GM12875 (cell line): Measurements from ENCODE around the gene SAMD11.
"Not testable (repeated sequence)": the region's sequence is repeated elsewhere in the genome, so short reads cannot be mapped to it uniquely, and the experiment has no call there.

Experiments
- H3K4me3 ChIP-seq: one replicate; pipeline ENCODE4 v1.5.1; 2011; ENCODE audit warnings: low read depth, low read length, control low read depth
- CTCF ChIP-seq: IDR thresholded peaks from 2 replicates; pipeline ENCODE4 v1.5.1; 2011; ENCODE audit warnings: low read depth, mild to moderate bottlenecking, control low read depth, inconsistent platforms, low read length, moderate library complexity, borderline replicate concordance; ENCODE audit not compliant: insufficient read depth

The SAMD11 gene

GRCh38 chr1:972726-973458, 49.2 kb downstream of the SAMD11 start:
- no peak overlapping the region for H3K4me3 ChIP-seq
- no peak for TF ChIP-seq CTCF

GRCh38 chr1:973459-974292, 50.0 kb downstream of the SAMD11 start:
- no peak overlapping the region for H3K4me3 ChIP-seq
- no peak for TF ChIP-seq CTCF

GRCh38 chr1:974293-974640, 50.5 kb downstream of the SAMD11 start:
- TF ChIP-seq CTCF, result no peak
- no peak overlapping the region for H3K4me3 ChIP-seq

GRCh38 chr1:974687-975328, 51.1 kb downstream of the SAMD11 start:
- TF ChIP-seq CTCF, result no peak

GRCh38 chr1:975365-975764, 51.6 kb downstream of the SAMD11 start:
- H3K4me3 ChIP-seq, result no peak overlapping the region
- no peak for TF ChIP-seq CTCF

More at GRCh38 chr1:974687-975328, 51.1 kb downstream of the SAMD11 start:
- H3K4me3 ChIP-seq, result no peak overlapping the region

- peak; percentile 48 for TF ChIP-seq CTCF
- no peak overlapping the region for H3K4me3 ChIP-seq
Measured at GRCh38 chr1:975896-976683, 52.4 kb downstream of the SAMD11 start.

- H3K4me3 ChIP-seq, result not testable (repeated sequence)
Measured at GRCh38 chr1:976791-977190, 53.1 kb downstream of the SAMD11 start.
